Measurements from ENCODE around the gene COL4A1.

- TF ChIP-seq EZH2 (IDR thresholded peaks at IDR 0.05; ENCODE audit: low read length) (no peak), CTCF (optimal IDR thresholded peaks at IDR 0.05 in 1 of 3, IDR thresholded peaks at IDR 0.05 in 1 of 3, conservative IDR thresholded peaks at IDR 0.05 in 1 of 3; ENCODE audit: extremely low read depth in 1 of 3, insufficient read depth in 2 of 3, low read length in 3 of 3) (no peak)
Observed at GRCh38 chr13:110224519-110224918, 82.4 kb downstream of the COL4A1 start.

All from keratinocyte (primary cell).